ENCODE results near the gene HS6ST1.

- no peak for TF ChIP-seq CTCF (conservative IDR thresholded peaks at IDR 0.05 in 1 of 2, IDR thresholded peaks at IDR 0.05 in 1 of 2; ENCODE audit: extremely low read depth in 1 of 2, insufficient read depth in 1 of 2, low read depth in 1 of 2, low read length in 2 of 2)
- TF ChIP-seq EZH2 (IDR thresholded peaks at IDR 0.05; ENCODE audit: borderline replicate concordance, low read length): no peak
Measured at GRCh38 chr2:128280158-128280871, 38.4 kb downstream of the HS6ST1 start.
